ENCODE measurements around the gene PON1.

- TF ChIP-seq CTCF (IDR thresholded peaks at IDR 0.05 in 4 of 5, conservative IDR thresholded peaks at IDR 0.05 in 1 of 5) (no peak), POLR2A (IDR thresholded peaks at IDR 0.05) (no peak)
Measured at GRCh38 chr7:95322396-95322795, 1.9 kb downstream of the PON1 start.

Measured in gastrocnemius medialis (tissue), 4 donors.